Activated naive CD4-positive, alpha-beta T cell treated with anti-CD3 and anti-CD28 coated beads, Interleukin-2, amount 50 U/mL, for 24 hours (primary cell): Measurements from ENCODE around the gene SNX10.

Experiments used
- H3K27ac Mint-ChIP-seq: one replicate; pipeline ENCODE4 v1.8.0; 2021; ENCODE audit warnings: mild to moderate bottlenecking, mixed read lengths
- H3K27me3 Mint-ChIP-seq: one replicate; pipeline ENCODE4 v1.8.0; 2021; ENCODE audit warnings: mixed read lengths
- H3K36me3 Mint-ChIP-seq: one replicate; pipeline ENCODE4 v1.8.0; 2021; ENCODE audit warnings: mixed read lengths
- H3K4me1 Mint-ChIP-seq: one replicate; pipeline ENCODE4 v1.8.0; 2021; ENCODE audit warnings: mixed read lengths
- H3K4me3 Mint-ChIP-seq: one replicate; pipeline ENCODE4 v1.8.0; 2021; ENCODE audit warnings: mild to moderate bottlenecking, mixed read lengths
- H3K9me3 Mint-ChIP-seq: one replicate; pipeline ENCODE4 v1.8.0; 2021; ENCODE audit warnings: mixed read lengths

The SNX10 gene

GRCh38 chr7:26420422-26421019, 128.9 kb downstream of the SNX10 start:
- Mint-ChIP-seq H3K4me3 (no peak overlapping the region), H3K27me3 (peaks cover 2% of the 10 kb centered on the region), H3K27ac (no peak overlapping the region), H3K9me3 (no peaks in the 10 kb centered on the region), H3K36me3 (no peaks in the 10 kb centered on the region), H3K4me1 (no peaks in the 10 kb centered on the region)

- Mint-ChIP-seq H3K9me3 (no peaks in the 10 kb centered on the region), H3K27ac (no peak overlapping the region), H3K4me1 (no peaks in the 10 kb centered on the region), H3K27me3 (peaks cover 2% of the 10 kb centered on the region), H3K4me3 (no peak overlapping the region), H3K36me3 (no peaks in the 10 kb centered on the region)
These were observed 131.1 kb downstream of the SNX10 start for GRCh38 chr7:26422761-26423160.

- Mint-ChIP-seq H3K36me3 (no peaks in the 10 kb centered on the region), H3K4me1 (no peaks in the 10 kb centered on the region), H3K4me3 (no peak overlapping the region), H3K9me3 (no peaks in the 10 kb centered on the region), H3K27me3 (peaks cover 2% of the 10 kb centered on the region), H3K27ac (no peak overlapping the region)
These were observed 131.8 kb downstream of the SNX10 start for GRCh38 chr7:26423436-26423835.
